OCI-LY7 (cell line): Measurements from ENCODE around the gene FAM78B. TPM values are rescaled to one million over a fixed set of nuclear protein-coding genes. Genes with fewer than 3 reads are reported as not detected.

Source experiments
- BruUV-seq: library from RNA; stranded (reverse); fragments of 400-500 nt; replicated peaks from 2 replicates; lab custom pipeline; 2021; lab: Mats Ljungman, UMichigan
- CTCF ChIA-PET: fragments of 300-600 bp; sonication (Branson Sonifier 250); formaldehyde crosslinking; loops from one replicate; lab custom pipeline; 2022; ENCODE audit warnings: antibody characterized with exemption; ENCODE audit not compliant: unreplicated experiment; lab: Charles Lee
- POLR2A ChIA-PET: fragments of 300-600 bp; sonication (Branson Sonifier 250); formaldehyde crosslinking; loops from one replicate; lab custom pipeline; 2022; ENCODE audit warnings: antibody characterized with exemption; lab: Charles Lee
- DNase-seq: peaks from one replicate; pipeline ENCODE4 v3.0.0-alpha.2; 2015; ENCODE audit warnings: low spot score
- H2AFZ ChIP-seq: fragments of 200-600 bp; sonication (generic), shearing (Covaris generic); 2 replicates; pipeline ENCODE4 v1.6.1; 2014; ENCODE audit warnings: mild to moderate bottlenecking, antibody characterized with exemption, low read length, moderate library complexity
- H3K27ac ChIP-seq: fragments of 200-600 bp; sonication (generic); 2 replicates; pipeline ENCODE4 v1.5.1; 2014; ENCODE audit warnings: mixed run types, low read depth, mild to moderate bottlenecking, moderate library complexity, low read length, inconsistent platforms; ENCODE audit not compliant: poor library complexity, severe bottlenecking
- H3K36me3 ChIP-seq: fragments of 200-600 bp; sonication (generic); 2 replicates; pipeline ENCODE4 v1.6.1; 2014; ENCODE audit warnings: mild to moderate bottlenecking, antibody characterized with exemption, low read length, moderate library complexity, mixed read lengths; ENCODE audit not compliant: insufficient read depth
- H3K4me1 ChIP-seq: fragments of 200-600 bp; sonication (generic); 2 replicates; pipeline ENCODE4 v1.5.1; 2014; ENCODE audit warnings: mild to moderate bottlenecking, low read length; ENCODE audit not compliant: insufficient read depth, poor library complexity, severe bottlenecking
- H3K4me2 ChIP-seq: fragments of 200-600 bp; sonication (generic); 2 replicates; pipeline ENCODE4 v1.6.1; 2014; ENCODE audit warnings: mild to moderate bottlenecking, low read length
- H3K4me3 ChIP-seq: fragments of 200-600 bp; sonication (generic); 2 replicates; pipeline ENCODE4 v1.5.1; 2014; ENCODE audit warnings: mild to moderate bottlenecking, low read depth, low read length; ENCODE audit not compliant: poor library complexity, severe bottlenecking
- H3K79me2 ChIP-seq: fragments of 200-600 bp; sonication (generic); 2 replicates; pipeline ENCODE4 v1.6.1; 2016; ENCODE audit warnings: low read depth, mild to moderate bottlenecking, low read length, moderate library complexity, mixed read lengths; ENCODE audit not compliant: insufficient read depth
- H3K9me2 ChIP-seq: fragments of 200-600 bp; sonication (generic); 2 replicates; pipeline ENCODE4 v1.6.1; 2016; ENCODE audit warnings: mild to moderate bottlenecking, low read length, mixed read lengths; ENCODE audit not compliant: insufficient read depth
- H3K9me3 ChIP-seq: fragments of 200-600 bp; sonication (generic); 2 replicates; pipeline ENCODE4 v1.6.1; 2014; ENCODE audit warnings: mild to moderate bottlenecking, mixed run types, low read length, mixed read lengths
- H4K20me1 ChIP-seq: fragments of 200-600 bp; sonication (generic); 2 replicates; pipeline ENCODE4 v1.6.1; 2014; ENCODE audit warnings: mild to moderate bottlenecking, antibody characterized with exemption, low read length, moderate library complexity, mixed read lengths; ENCODE audit not compliant: insufficient read depth
- CTCF ChIP-seq: fragments of 200-600 bp; sonication (generic); conservative IDR thresholded peaks from 2 replicates; pipeline ENCODE4 v1.5.1; 2014; ENCODE audit warnings: mild to moderate bottlenecking, antibody characterized with exemption, low read length, moderate library complexity, mixed read lengths
- EZH2phosphoT487 ChIP-seq: fragments of 200-600 bp; sonication (generic); IDR thresholded peaks from 2 replicates; pipeline ENCODE4 v1.6.1; 2018; ENCODE audit warnings: low read depth, borderline replicate concordance, mild to moderate bottlenecking, mixed run types, antibody characterized with exemption, low read length, moderate library complexity, mixed read lengths
- intact Hi-C: fragments of 100-400 bp; cut with micrococcal nuclease; formaldehyde crosslinking; loops from one replicate; pipeline ENCODE4 v1.10.0; 2022; ENCODE audit not compliant: unreplicated experiment
- total RNA-seq, 2 experiments: library from RNA; depleted of rRNA in 1 of 2; stranded (reverse); fragments of >200 nt in 1 of 2; shearing (Covaris generic) in 1 of 2; gene quantifications; 2 replicates each; pipeline ENCODE4 v1.2.3, GENCODE V29; 2014 to 2022

FAM78B gene
- total RNA-seq, 2 experiments from 2014 or later: not detected

- no peak overlapping the region for H3K4me2 ChIP-seq
- POLR2A ChIA-PET: no interaction called here
- CTCF ChIA-PET: no interaction called here
Observed at GRCh38 chr1:166090244-166090643, 76.6 kb downstream of the FAM78B start.

GRCh38 chr1:166089804-166090203 is 77.0 kb downstream of the FAM78B start:
- ChIA-PET POLR2A (no interaction called here), CTCF (no interaction called here)
- H3K79me2 ChIP-seq: no peaks in the 10 kb centered on the region
- no peak for DNase-seq
- H3K4me2 ChIP-seq: no peak overlapping the region
- no peak overlapping the region for H3K27ac ChIP-seq
- H3K9me3 ChIP-seq: no peaks in the 10 kb centered on the region
- no peak overlapping the region for H2AFZ ChIP-seq
- no TSS peak for BruUV-seq
- no peak overlapping the region for H3K4me3 ChIP-seq
- H3K9me2 ChIP-seq: no peaks in the 10 kb centered on the region
- H3K36me3 ChIP-seq: no peaks in the 10 kb centered on the region
- no peak for TF ChIP-seq CTCF
- no peak for TF ChIP-seq EZH2phosphoT487
- H4K20me1 ChIP-seq: no peaks in the 10 kb centered on the region
- intact Hi-C loops: no loop called here
- H3K4me1 ChIP-seq: no peaks in the 10 kb centered on the region

More at GRCh38 chr1:166090244-166090643, 76.6 kb downstream of the FAM78B start:
- H3K9me2 ChIP-seq: no peaks in the 10 kb centered on the region
- no peaks in the 10 kb centered on the region for H4K20me1 ChIP-seq
- no peaks in the 10 kb centered on the region for H3K79me2 ChIP-seq
- intact Hi-C loops: no loop called here
- no peak for DNase-seq
- no peaks in the 10 kb centered on the region for H3K36me3 ChIP-seq
- TF ChIP-seq EZH2phosphoT487 (no peak), CTCF (no peak)
- no TSS peak for BruUV-seq
- H2AFZ ChIP-seq: no peak overlapping the region
- no peak overlapping the region for H3K4me3 ChIP-seq
- H3K27ac ChIP-seq: no peak overlapping the region
- no peaks in the 10 kb centered on the region for H3K4me1 ChIP-seq
- no peaks in the 10 kb centered on the region for H3K9me3 ChIP-seq

- Histone ChIP-seq H3K79me2 (no peaks in the 10 kb centered on the region), H3K4me1 (no peaks in the 10 kb centered on the region), H3K36me3 (no peaks in the 10 kb centered on the region), H3K4me2 (no peak overlapping the region), H2AFZ (no peak overlapping the region), H3K4me3 (no peak overlapping the region), H4K20me1 (no peaks in the 10 kb centered on the region), H3K9me2 (no peaks in the 10 kb centered on the region), H3K27ac (no peak overlapping the region), H3K9me3 (no peaks in the 10 kb centered on the region)
- ChIA-PET POLR2A (no interaction called here), CTCF (no interaction called here)
- BruUV-seq: no TSS peak
- intact Hi-C loops: no loop called here
- no peak for TF ChIP-seq CTCF
- TF ChIP-seq EZH2phosphoT487: no peak
- no peak for DNase-seq
Observed at GRCh38 chr1:166088572-166088955, 78.2 kb downstream of the FAM78B start.
